CD4-positive, CD25-positive, alpha-beta regulatory T cell (primary cell): ENCODE measurements around the gene KCNIP3. TPM values are rescaled to one million over a fixed set of nuclear protein-coding genes. Genes with fewer than 3 reads are reported as not detected.

Experiments
- ATAC-seq, 2 donors: fragments of 150-1000 bp; cut with Tn5 transposase; one replicate each; pipeline ENCODE4 v1.10.0; 2021; ENCODE audit warnings: low read depth in 2 of 2, moderate number of reproducible peaks in 2 of 2, moderate library complexity in 1 of 2
- DNase-seq, 3 donors: peaks; one replicate each; pipeline versions ENCODE4 v3.0.0 to v3.0.0-alpha.2; 2012 to 2022; ENCODE audit warnings: mixed read lengths in 1 of 3
- H3K27ac ChIP-seq: one replicate; pipeline ENCODE4 v1.7.0; 2013; ENCODE audit warnings: mild to moderate bottlenecking, low read length; ENCODE audit not compliant: insufficient read depth, poor library complexity, severe bottlenecking
- H3K27me3 ChIP-seq: one replicate; pipeline ENCODE4 v1.7.0; 2013; ENCODE audit warnings: low read length; ENCODE audit not compliant: control insufficient read depth, insufficient read depth
- H3K36me3 ChIP-seq: one replicate; pipeline ENCODE4 v1.7.0; 2013; ENCODE audit warnings: mild to moderate bottlenecking, low read length, moderate library complexity; ENCODE audit not compliant: control insufficient read depth, insufficient read depth
- H3K4me1 ChIP-seq: 2 replicates; pipeline ENCODE4 v1.7.0; 2013; ENCODE audit warnings: mild to moderate bottlenecking, low read length; ENCODE audit not compliant: insufficient read depth, control insufficient read depth, poor library complexity, severe bottlenecking
- H3K4me3 ChIP-seq: one replicate; pipeline ENCODE4 v1.7.0; 2013; ENCODE audit warnings: low read depth, mild to moderate bottlenecking, low read length, moderate library complexity
- H3K9me3 ChIP-seq, 2 experiments: 1 replicate in 1 of 2; 2 replicates in 1 of 2; pipeline ENCODE4 v1.7.0; 2013; ENCODE audit warnings: low read length in 2 of 2, mild to moderate bottlenecking in 1 of 2, moderate library complexity in 1 of 2; ENCODE audit not compliant: control insufficient read depth in 2 of 2
- H3K27ac Mint-ChIP-seq, 3 donors: one replicate each; pipeline ENCODE4 v1.8.0; 2020 to 2022; ENCODE audit warnings: mild to moderate bottlenecking in 3 of 3, mixed read lengths in 3 of 3, moderate library complexity in 2 of 3
- H3K27me3 Mint-ChIP-seq: one replicate; pipeline ENCODE4 v1.8.0; 2022; ENCODE audit warnings: mild to moderate bottlenecking, mixed read lengths
- H3K36me3 Mint-ChIP-seq: one replicate; pipeline ENCODE4 v1.8.0; 2020; ENCODE audit warnings: mixed read lengths
- H3K4me1 Mint-ChIP-seq, 4 donors: one replicate each; pipeline ENCODE4 v1.8.0; 2020 to 2022; ENCODE audit warnings: mixed read lengths in 4 of 4, mild to moderate bottlenecking in 1 of 4
- H3K4me3 Mint-ChIP-seq, 4 donors: one replicate each; pipeline ENCODE4 v1.8.0; 2020 to 2022; ENCODE audit warnings: mild to moderate bottlenecking in 4 of 4, mixed read lengths in 4 of 4, moderate library complexity in 3 of 4
- H3K9me3 Mint-ChIP-seq, 7 donors: one replicate each; pipeline ENCODE4 v1.8.0; 2020 to 2022; ENCODE audit warnings: mixed read lengths in 7 of 7, mild to moderate bottlenecking in 3 of 7, moderate library complexity in 2 of 7
- polyA plus RNA-seq, 4 donors: library from polyadenylated mRNA; unstranded; fragments of 300-500 nt; fragmentation: Illumina TruSeq; gene quantifications; one replicate each; pipeline ENCODE4 v1.2.3, GENCODE V29; 2021
- total RNA-seq: library from RNA; stranded (reverse); gene quantifications from one replicate; pipeline ENCODE4 v1.2.3, GENCODE V29; 2022

The KCNIP3 gene
- total and polyA plus RNA-seq, 5 donors from 2014 or later, result not detected

DNA sequence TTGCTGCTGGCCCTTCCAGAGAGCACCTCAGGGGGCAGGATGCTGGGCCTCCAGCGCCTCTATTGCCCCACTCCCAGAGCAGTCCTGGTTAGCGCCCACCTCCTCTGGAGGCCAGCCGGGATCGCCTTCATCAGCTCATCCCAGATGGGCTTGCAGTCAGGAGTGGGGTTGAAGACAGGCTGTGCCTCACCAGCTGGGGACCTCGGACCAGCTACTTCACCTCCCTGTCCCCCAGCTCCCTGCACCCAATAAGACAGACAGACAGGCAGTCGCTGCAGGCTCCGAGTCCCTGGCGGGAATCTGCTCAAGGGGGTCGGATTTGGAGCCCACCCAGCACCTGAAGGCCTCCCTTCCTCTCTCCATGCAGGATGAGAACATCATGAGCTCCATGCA, 86.5 kb downstream of the KCNIP3 start:
- Histone ChIP-seq H3K27me3 (no peaks in the 10 kb centered on the region), H3K4me3 (no peak overlapping the region), H3K36me3 (no peaks in the 10 kb centered on the region), H3K9me3 (no peaks in the 10 kb centered on the region), H3K4me1 (no peaks in the 10 kb centered on the region), H3K27ac (no peak overlapping the region)
- DNase-seq, result no peak
- Mint-ChIP-seq H3K9me3 (no peaks in the 10 kb centered on the region), H3K27me3 (peaks cover 6% of the 10 kb centered on the region), H3K4me3 (no peak overlapping the region), H3K27ac (no peak overlapping the region), H3K36me3 (no peaks in the 10 kb centered on the region), H3K4me1 (no peaks in the 10 kb centered on the region)
- ATAC-seq, result no peak

DNA sequence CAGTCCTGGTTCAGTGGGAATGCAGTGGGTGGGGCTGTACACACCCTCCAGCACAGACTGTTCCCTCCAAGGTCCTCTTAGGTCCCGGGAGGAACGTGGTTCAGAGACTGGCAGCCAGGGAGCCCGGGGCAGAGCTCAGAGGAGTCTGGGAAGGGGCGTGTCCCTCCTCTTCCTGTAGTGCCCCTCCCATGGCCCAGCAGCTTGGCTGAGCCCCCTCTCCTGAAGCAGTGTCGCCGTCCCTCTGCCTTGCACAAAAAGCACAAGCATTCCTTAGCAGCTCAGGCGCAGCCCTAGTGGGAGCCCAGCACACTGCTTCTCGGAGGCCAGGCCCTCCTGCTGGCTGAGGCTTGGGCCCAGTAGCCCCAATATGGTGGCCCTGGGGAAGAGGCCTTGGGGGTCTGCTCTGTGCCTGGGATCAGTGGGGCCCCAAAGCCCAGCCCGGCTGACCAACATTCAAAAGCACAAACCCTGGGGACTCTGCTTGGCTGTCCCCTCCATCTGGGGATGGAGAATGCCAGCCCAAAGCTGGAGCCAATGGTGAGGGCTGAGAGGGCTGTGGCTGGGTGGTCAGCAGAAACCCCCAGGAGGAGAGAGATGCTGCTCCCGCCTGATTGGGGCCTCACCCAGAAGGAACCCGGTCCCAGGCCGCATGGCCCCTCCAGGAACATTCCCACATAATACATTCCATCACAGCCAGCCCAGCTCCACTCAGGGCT, 87.9 kb downstream of the KCNIP3 start:
- Histone ChIP-seq H3K27me3 (no peaks in the 10 kb centered on the region), H3K9me3 (no peaks in the 10 kb centered on the region), H3K4me1 (no peaks in the 10 kb centered on the region)

DNA sequence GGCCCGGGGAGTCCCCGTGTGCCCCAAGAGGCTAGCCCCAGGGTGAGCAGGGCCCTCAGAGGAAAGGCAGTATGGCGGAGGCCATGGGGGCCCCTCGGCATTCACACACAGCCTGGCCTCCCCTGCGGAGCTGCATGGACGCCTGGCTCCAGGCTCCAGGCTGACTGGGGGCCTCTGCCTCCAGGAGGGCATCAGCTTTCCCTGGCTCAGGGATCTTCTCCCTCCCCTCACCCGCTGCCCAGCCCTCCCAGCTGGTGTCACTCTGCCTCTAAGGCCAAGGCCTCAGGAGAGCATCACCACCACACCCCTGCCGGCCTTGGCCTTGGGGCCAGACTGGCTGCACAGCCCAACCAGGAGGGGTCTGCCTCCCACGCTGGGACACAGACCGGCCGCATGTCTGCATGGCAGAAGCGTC, 88.4 kb downstream of the KCNIP3 start:
- H3K36me3 Mint-ChIP-seq, result no peaks in the 10 kb centered on the region
- Histone ChIP-seq H3K27ac (no peak overlapping the region), H3K4me1 (no peaks in the 10 kb centered on the region), H3K36me3 (no peaks in the 10 kb centered on the region), H3K27me3 (no peaks in the 10 kb centered on the region), H3K9me3 (no peaks in the 10 kb centered on the region), H3K4me3 (no peak overlapping the region)
- no peaks in the 10 kb centered on the region for H3K9me3 Mint-ChIP-seq
- DNase-seq (no peak), ATAC-seq (no peak)
- H3K27ac Mint-ChIP-seq, result no peak overlapping the region
- peaks cover 11% of the 10 kb centered on the region for H3K27me3 Mint-ChIP-seq
- no peak overlapping the region for H3K4me3 Mint-ChIP-seq
- H3K4me1 Mint-ChIP-seq, result peaks cover 0 to 2% (median 0%) of the 10 kb centered on the region in 4 donors

More for the DNA sequence above, 87.9 kb downstream of the KCNIP3 start:
- Mint-ChIP-seq H3K9me3 (no peaks in the 10 kb centered on the region), H3K4me1 (peaks cover 0 to 2% (median 0%) of the 10 kb centered on the region in 4 donors), H3K4me3 (no peak overlapping the region), H3K27ac (no peak overlapping the region), H3K27me3 (peaks cover 11% of the 10 kb centered on the region), H3K36me3 (no peaks in the 10 kb centered on the region)
- Histone ChIP-seq H3K36me3 (no peaks in the 10 kb centered on the region), H3K4me3 (no peak overlapping the region), H3K27ac (no peak overlapping the region)
- DNase-seq, result no peak
- ATAC-seq, result no peak

DNA sequence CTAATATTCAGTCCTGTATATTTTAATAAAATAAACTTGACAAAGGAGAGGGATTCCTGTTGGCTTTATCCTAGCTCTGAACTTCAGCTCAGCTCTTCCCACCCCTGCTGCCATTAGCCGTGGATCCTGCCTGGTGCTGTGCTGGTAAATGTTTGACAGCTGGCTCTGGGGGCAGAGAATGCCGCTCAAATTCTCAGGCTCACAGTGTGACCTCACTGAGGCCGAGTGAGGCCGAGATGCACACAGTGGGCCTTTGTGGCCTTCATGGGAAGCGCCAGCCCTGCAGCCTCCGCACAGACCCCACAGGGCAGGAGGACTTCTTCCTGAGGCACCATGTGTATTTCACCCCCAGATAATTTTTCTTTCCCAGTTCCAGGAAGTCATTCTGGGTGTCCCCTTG, 88.9 kb downstream of the KCNIP3 start:
- DNase-seq (no peak), ATAC-seq (no peak)
- no peak overlapping the region for H3K4me3 Mint-ChIP-seq
- no peak overlapping the region for H3K27ac ChIP-seq
- H3K27me3 ChIP-seq, result no peaks in the 10 kb centered on the region
- H3K4me3 ChIP-seq, result no peak overlapping the region
- no peaks in the 10 kb centered on the region for H3K9me3 ChIP-seq
- H3K36me3 ChIP-seq, result no peaks in the 10 kb centered on the region
- H3K27ac Mint-ChIP-seq, result no peak overlapping the region
- no peaks in the 10 kb centered on the region for H3K4me1 ChIP-seq
- peaks cover 0 to 2% (median 0%) of the 10 kb centered on the region in 4 donors for H3K4me1 Mint-ChIP-seq
- no peaks in the 10 kb centered on the region for H3K9me3 Mint-ChIP-seq
- H3K36me3 Mint-ChIP-seq, result no peaks in the 10 kb centered on the region
- H3K27me3 Mint-ChIP-seq, result peaks cover 6% of the 10 kb centered on the region

DNA sequence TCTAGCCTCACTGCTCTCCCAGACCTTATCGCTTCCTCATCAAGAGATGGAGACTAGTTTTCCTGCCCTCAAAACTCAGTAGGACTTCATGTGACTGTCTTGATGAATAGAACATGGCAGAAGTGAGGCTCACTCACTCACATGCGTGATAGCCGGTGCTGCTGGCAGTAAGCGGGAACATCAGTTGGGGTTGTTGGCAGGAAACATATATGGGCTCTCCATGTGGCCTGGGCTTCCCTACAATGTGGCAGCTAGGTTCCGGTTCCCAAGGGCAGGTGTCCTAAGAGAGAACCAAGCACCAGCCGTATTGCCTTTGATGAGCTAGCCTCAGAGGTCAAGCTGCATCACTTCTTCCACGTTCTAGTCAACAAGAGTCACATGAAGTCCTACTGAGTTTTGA, 90.2 kb downstream of the KCNIP3 start:
- H3K9me3 Mint-ChIP-seq, result no peaks in the 10 kb centered on the region
- H3K27me3 ChIP-seq, result no peaks in the 10 kb centered on the region

DNA sequence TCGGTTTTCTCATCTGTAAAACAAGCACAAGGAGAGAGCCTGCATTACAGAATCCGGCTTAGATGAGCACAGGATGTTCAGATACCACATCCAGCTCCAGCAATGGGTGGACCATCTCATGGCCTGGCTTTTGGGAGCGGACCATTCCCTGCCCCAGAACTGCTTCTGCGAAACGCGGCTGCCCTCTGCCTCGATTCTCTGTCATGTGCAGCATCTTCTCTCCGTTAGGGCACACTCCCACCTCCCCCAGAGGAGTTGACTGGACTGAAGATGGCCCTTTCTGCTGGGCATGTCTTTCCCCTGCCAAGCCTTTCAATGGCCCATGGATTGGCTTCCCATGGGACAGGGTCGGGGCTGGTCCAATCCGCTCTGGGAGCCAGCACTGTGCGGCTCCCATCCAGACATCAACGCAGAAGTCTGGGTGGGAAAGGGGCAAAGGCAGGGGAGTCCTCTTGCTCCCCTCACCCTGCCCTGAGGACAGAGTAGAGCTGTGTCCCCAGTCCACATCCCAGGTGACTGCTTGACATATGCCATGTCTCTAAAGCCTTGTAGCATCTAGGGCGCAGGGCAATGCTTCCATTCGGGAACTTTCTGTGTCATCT, 91.0 kb downstream of the KCNIP3 start:
- no peak overlapping the region for H3K27ac Mint-ChIP-seq
- Histone ChIP-seq H3K4me3 (no peak overlapping the region), H3K36me3 (no peaks in the 10 kb centered on the region), H3K9me3 (no peaks in the 10 kb centered on the region), H3K4me1 (no peaks in the 10 kb centered on the region), H3K27ac (no peak overlapping the region), H3K27me3 (no peaks in the 10 kb centered on the region)
- H3K4me3 Mint-ChIP-seq, result no peak overlapping the region
- H3K27me3 Mint-ChIP-seq, result peaks cover 5% of the 10 kb centered on the region
- ATAC-seq (no peak), DNase-seq (no peak)
- H3K9me3 Mint-ChIP-seq, result no peaks in the 10 kb centered on the region
- peaks cover 0 to 2% (median 0%) of the 10 kb centered on the region in 4 donors for H3K4me1 Mint-ChIP-seq
- no peaks in the 10 kb centered on the region for H3K36me3 Mint-ChIP-seq

More for the DNA sequence above, 90.2 kb downstream of the KCNIP3 start:
- no peak for ATAC-seq
- no peak for DNase-seq
- Mint-ChIP-seq H3K27ac (no peak overlapping the region), H3K27me3 (peaks cover 5% of the 10 kb centered on the region), H3K4me1 (peaks cover 0 to 2% (median 0%) of the 10 kb centered on the region in 4 donors), H3K4me3 (no peak overlapping the region), H3K36me3 (no peaks in the 10 kb centered on the region)
- no peaks in the 10 kb centered on the region for H3K4me1 ChIP-seq
- H3K4me3 ChIP-seq, result no peak overlapping the region
- no peaks in the 10 kb centered on the region for H3K36me3 ChIP-seq
- H3K27ac ChIP-seq, result no peak overlapping the region
- H3K9me3 ChIP-seq, result no peaks in the 10 kb centered on the region

DNA sequence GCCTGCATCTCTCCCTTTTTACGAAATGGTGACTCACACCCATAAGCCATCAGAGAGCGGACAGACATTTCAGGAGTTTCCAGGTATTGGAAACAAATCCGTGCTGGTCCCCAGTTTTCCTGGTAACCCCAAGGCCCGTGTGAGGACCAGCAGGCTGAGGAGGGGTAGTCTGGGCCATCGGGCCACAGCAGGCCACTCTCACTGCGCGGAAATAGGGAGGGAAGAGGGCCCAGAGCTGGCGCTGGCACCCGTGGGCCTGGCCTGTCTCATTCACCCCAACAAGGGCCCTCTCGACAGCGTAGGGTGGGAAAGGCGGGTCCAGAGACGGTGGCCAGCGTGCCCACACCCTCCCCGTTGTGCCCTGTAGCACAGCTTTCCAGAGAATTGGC, 91.7 kb downstream of the KCNIP3 start:
- H3K4me3 ChIP-seq, result no peak overlapping the region
- no peaks in the 10 kb centered on the region for H3K9me3 Mint-ChIP-seq
- H3K27me3 ChIP-seq, result no peaks in the 10 kb centered on the region
- ATAC-seq, result no peak
- no peaks in the 10 kb centered on the region for H3K9me3 ChIP-seq
- H3K4me3 Mint-ChIP-seq, result no peak overlapping the region
- H3K27ac Mint-ChIP-seq, result no peak overlapping the region
- no peaks in the 10 kb centered on the region for H3K36me3 Mint-ChIP-seq
- H3K27me3 Mint-ChIP-seq, result peaks cover 5% of the 10 kb centered on the region
- H3K4me1 Mint-ChIP-seq, result peaks cover 0 to 2% (median 0%) of the 10 kb centered on the region in 4 donors
- no peak for DNase-seq
- no peak overlapping the region for H3K27ac ChIP-seq
- H3K36me3 ChIP-seq, result no peaks in the 10 kb centered on the region
- no peaks in the 10 kb centered on the region for H3K4me1 ChIP-seq
